Endothelial cell of umbilical vein (primary cell): ENCODE measurements around the gene BTBD10. TPM values are rescaled to one million over a fixed set of nuclear protein-coding genes. Genes with fewer than 3 reads are reported as not detected.
A peak's percentile ranks its signal among the peaks of the same experiment; 100 is the strongest.

Experiments
- BruUV-seq: library from RNA; stranded (reverse); fragments of 400-500 nt; replicated peaks from 2 replicates; lab custom pipeline; 2021; lab: Mats Ljungman, UMichigan
- CTCF ChIA-PET: fragments of 300-600, 350-600 bp; sonication (Branson Sonifier 250); formaldehyde crosslinking; loops from one replicate; lab custom pipeline; 2021; ENCODE audit warnings: antibody characterized with exemption, inconsistent platforms; lab: Charles Lee
- POLR2A ChIA-PET: fragments of 300-600, 350-600 bp; sonication (Branson Sonifier 250); formaldehyde crosslinking; loops from one replicate; lab custom pipeline; 2021; ENCODE audit warnings: antibody characterized with exemption, inconsistent platforms; lab: Charles Lee
- DNase-seq: peaks from one replicate; pipeline ENCODE4 v3.0.0-alpha.2; 2011; ENCODE audit warnings: low read depth, low spot score
- FAIRE-seq: peaks from 2 replicates; lab custom pipeline; 2011; peaks lifted over from hg19 to GRCh38; lab: Jason Lieb, UNC
- H2AFZ ChIP-seq: 2 replicates; pipeline ENCODE4 v1.6.0; 2012; ENCODE audit warnings: low read depth, low read length, control low read depth, inconsistent platforms
- H3K27ac ChIP-seq: 2 replicates; pipeline ENCODE4 v1.5.1; 2011; ENCODE audit warnings: low read depth, mild to moderate bottlenecking, control low read depth, low read length, moderate library complexity; ENCODE audit not compliant: insufficient read depth
- H3K27me3 ChIP-seq, 2 experiments: 2 replicates each; pipeline versions ENCODE4 v1.6.0 to v1.6.1; 2011; ENCODE audit warnings: low read length in 2 of 2, mixed read lengths in 1 of 2; ENCODE audit not compliant: control insufficient read depth in 2 of 2, insufficient read depth in 2 of 2
- H3K36me3 ChIP-seq, 2 experiments: 2 replicates in 1 of 2; 3 replicates in 1 of 2; pipeline ENCODE4 v1.5.1; 2011; ENCODE audit warnings: low read length in 2 of 2, mild to moderate bottlenecking in 1 of 2, moderate library complexity in 1 of 2; ENCODE audit not compliant: control insufficient read depth in 2 of 2, insufficient read depth in 2 of 2; ENCODE audit errors: extremely low read depth in 1 of 2
- H3K4me1 ChIP-seq: 3 replicates; pipeline ENCODE4 v1.5.1; 2011; ENCODE audit warnings: mild to moderate bottlenecking, low read length; ENCODE audit not compliant: control insufficient read depth, insufficient read depth; ENCODE audit errors: extremely low read depth
- H3K4me2 ChIP-seq: 2 replicates; pipeline ENCODE4 v1.6.1; 2011; ENCODE audit warnings: low read length, control low read depth, mixed read lengths; ENCODE audit not compliant: insufficient read depth
- H3K4me3 ChIP-seq, 3 experiments: fragments of 200-600 bp in 1 of 3; sonication (generic), shearing (Covaris generic) in 1 of 3; replicated peaks in 1 of 3; 2 replicates each; pipeline ENCODE4 v1.5.1; 2011 to 2016; ENCODE audit warnings: control low read depth in 3 of 3, low read length in 3 of 3, mild to moderate bottlenecking in 2 of 3, inconsistent platforms in 1 of 3, low read depth in 1 of 3, moderate library complexity in 1 of 3; ENCODE audit not compliant: insufficient read depth in 1 of 3
- H3K79me2 ChIP-seq: 2 replicates; pipeline ENCODE4 v1.6.0; 2012; ENCODE audit warnings: low read length, inconsistent platforms; ENCODE audit not compliant: control insufficient read depth, insufficient read depth
- H3K9ac ChIP-seq: replicated peaks from 2 replicates; pipeline ENCODE3; 2011; ENCODE audit warnings: low read length, control low read depth; ENCODE audit not compliant: insufficient read depth; ENCODE audit errors: extremely low read depth
- H3K9me1 ChIP-seq: replicated peaks from 3 replicates; pipeline ENCODE4 v1.6.0; 2011; ENCODE audit warnings: mild to moderate bottlenecking, low read length; ENCODE audit not compliant: control insufficient read depth, insufficient read depth; ENCODE audit errors: extremely low read depth
- H3K9me3 ChIP-seq: replicated peaks from 2 replicates; pipeline ENCODE4 v1.5.1; 2012; ENCODE audit warnings: low read length, inconsistent platforms; ENCODE audit not compliant: control insufficient read depth, insufficient read depth
- H4K20me1 ChIP-seq: replicated peaks from 2 replicates; pipeline ENCODE3; 2011; ENCODE audit warnings: mild to moderate bottlenecking, low read length; ENCODE audit not compliant: control insufficient read depth, insufficient read depth; ENCODE audit errors: extremely low read depth
- CTCF ChIP-seq, 2 donors: IDR thresholded peaks; 1 replicate in 1 of 2; 2 replicates in 1 of 2; pipeline ENCODE4 v1.5.1; 2011; ENCODE audit warnings: low read length in 2 of 2, mild to moderate bottlenecking in 2 of 2, moderate library complexity in 2 of 2, control low read depth in 1 of 2, inconsistent platforms in 1 of 2, low read depth in 1 of 2; ENCODE audit not compliant: insufficient read depth in 1 of 2; ENCODE audit errors: extremely low read depth in 1 of 2
- EZH2 ChIP-seq: IDR thresholded peaks from 2 replicates; pipeline ENCODE4 v1.6.1; 2012; ENCODE audit warnings: borderline replicate concordance, low read depth, mild to moderate bottlenecking, moderate library complexity, low read length, inconsistent platforms; ENCODE audit not compliant: severe bottlenecking
- FOS ChIP-seq: IDR thresholded peaks from 2 replicates; pipeline ENCODE4 v1.6.1; 2011; ENCODE audit warnings: mild to moderate bottlenecking, low read length, moderate library complexity, borderline replicate concordance; ENCODE audit not compliant: insufficient read depth
- GATA2 ChIP-seq: IDR thresholded peaks from 2 replicates; pipeline ENCODE4 v1.7.0; 2011; ENCODE audit warnings: low read depth, mild to moderate bottlenecking, moderate library complexity, mixed read lengths, low read length; ENCODE audit not compliant: insufficient read length, insufficient read depth
- JUN ChIP-seq: IDR thresholded peaks from 2 replicates; pipeline ENCODE4 v1.6.1; 2011; ENCODE audit warnings: borderline replicate concordance, low read depth; ENCODE audit not compliant: insufficient read length, insufficient read depth
- MAX ChIP-seq: IDR thresholded peaks from 2 replicates; pipeline ENCODE4 v1.6.1; 2011; ENCODE audit not compliant: insufficient read depth, insufficient read length
- MYC ChIP-seq: IDR thresholded peaks from one replicate; pipeline ENCODE4 v1.6.1; 2011; ENCODE audit warnings: mild to moderate bottlenecking, low read depth, low read length
- POLR2A ChIP-seq: IDR thresholded peaks from 2 replicates; pipeline ENCODE4 v1.6.1; 2012; ENCODE audit warnings: low read depth, mild to moderate bottlenecking, control low read depth, low read length
- POLR2AphosphoS5 ChIP-seq: IDR thresholded peaks from 2 replicates; pipeline ENCODE4 v1.6.1; 2012; ENCODE audit warnings: low read depth, mild to moderate bottlenecking, control low read depth, low read length, moderate library complexity; ENCODE audit not compliant: insufficient read depth
- dilution Hi-C: fragments of 300-500 bp; cut with MboI; formaldehyde crosslinking; loops from one replicate; pipeline ENCODE4 v1.15.0; 2019; ENCODE audit warnings: low sequenced_read_pairs; ENCODE audit not compliant: extremely low pct_ligation_motif_present
- intact Hi-C: fragments of 100-400 bp; cut with micrococcal nuclease; formaldehyde crosslinking; loops from one replicate; pipeline ENCODE4 v1.10.0; 2022
- polyA plus RNA-seq, 4 experiments: library from polyadenylated mRNA; depleted of rRNA in 3 of 4; stranded (reverse) in 3 of 4; unstranded in 1 of 4; fragments of >200 nt; gene quantifications; 2 replicates each; pipeline versions ENCODE4 v1.2.1 to v1.2.3, GENCODE V29; 2011 to 2012; ENCODE audit warnings: missing spikeins in 1 of 4
- total RNA-seq: library from RNA; stranded (reverse); gene quantifications from 2 replicates; pipeline ENCODE4 v1.2.3, GENCODE V29; 2021

The BTBD10 gene
- total and polyA plus RNA-seq, 2 donors (not counting 3 experiments of a cell fraction or from before 2014, with no cell fraction given), result 31.7 to 49.6 TPM

- Histone ChIP-seq H3K27ac (no peak overlapping the region), H3K9me3 (no peaks in the 10 kb centered on the region), H3K79me2 (no peaks in the 10 kb centered on the region), H3K27me3 (no peaks in the 10 kb centered on the region), H3K9me1 (no peaks in the 10 kb centered on the region), H4K20me1 (no peaks in the 10 kb centered on the region), H3K4me2 (no peak overlapping the region), H2AFZ (no peak overlapping the region), H3K36me3 (peaks cover 0 to 6% of the 10 kb centered on the region in 2 experiments), H3K4me3 (no peak overlapping the region), H3K9ac (no peak overlapping the region), H3K4me1 (peaks cover 16% of the 10 kb centered on the region)
- TF ChIP-seq CTCF (IDR thresholded peaks at IDR 0.05; ENCODE audit: extremely low read depth in 1 of 2, insufficient read depth in 1 of 2, low read depth in 1 of 2, low read length in 2 of 2) (no peak), POLR2A (no peak), EZH2 (no peak), MAX (no peak), FOS (no peak), MYC (no peak), GATA2 (no peak), JUN (no peak), POLR2AphosphoS5 (no peak)
- FAIRE-seq (no peak), DNase-seq (peak; percentile 28)
- intact Hi-C loops (no loop called here), dilution Hi-C loops (no loop called here)
- CTCF ChIA-PET, result interaction anchor here (1.0 to 2.2 kb wide), 8 partner anchors 9 to 166 kb away, joined by 3 to 35 read pairs (median 6); partner anchors contain the start of gene BTBD10
- no TSS peak for BruUV-seq
- POLR2A ChIA-PET, result interaction anchor here (1.0 kb wide), 1 partner anchor 10 kb away, joined by 3 read pairs; no protein-coding TSS in a partner anchor
Measured at GRCh38 chr11:13376402-13376801, 86.6 kb downstream of the BTBD10 start.
